ENCODE data around the gene HBZ. TPM values are rescaled to one million over a fixed set of nuclear protein-coding genes. Genes with fewer than 3 reads are reported as not detected.

Gene HBZ
- total RNA-seq, 1 experiment from 2014 or later: not detected

Other genes with a start within 250 kb of the HBZ start
- 10.1 and 20.8 TPM in 2 replicates for gene POLR3K, start 99.0 kb upstream of the HBZ start, total RNA-seq (2014; rRNA removed; shearing (Covaris generic))
- gene SNRNP25, start 98.8 kb upstream of the HBZ start, total RNA-seq (2014; rRNA removed; shearing (Covaris generic)): 30.2 and 37.0 TPM in 2 replicates
- gene RHBDF1, start 80.0 kb upstream of the HBZ start, total RNA-seq (2014; rRNA removed; shearing (Covaris generic)): 21.4 and 23.4 TPM in 2 replicates
- 102 and 173 TPM in 2 replicates for gene MPG, start 74.4 kb upstream of the HBZ start, total RNA-seq (2014; rRNA removed; shearing (Covaris generic))
- 7.5 and 11.2 TPM in 2 replicates for gene NPRL3, start 14.0 kb upstream of the HBZ start, total RNA-seq (2014; rRNA removed; shearing (Covaris generic))
- gene HBM, start 13.3 kb downstream of the HBZ start, total RNA-seq (2014; rRNA removed; shearing (Covaris generic)): not detected in 2 replicates
- not detected in 2 replicates for gene HBA2, start 20.2 kb downstream of the HBZ start, total RNA-seq (2014; rRNA removed; shearing (Covaris generic))
- gene HBA1, start 24.0 kb downstream of the HBZ start, total RNA-seq (2014; rRNA removed; shearing (Covaris generic)): not detected in 2 replicates
- not detected in 2 replicates for gene HBQ1, start 27.8 kb downstream of the HBZ start, total RNA-seq (2014; rRNA removed; shearing (Covaris generic))
- gene LUC7L, start 76.8 kb downstream of the HBZ start, total RNA-seq (2014; rRNA removed; shearing (Covaris generic)): 47.1 and 53.3 TPM in 2 replicates
- 99.5 and 102 TPM in 2 replicates for gene FAM234A, start 82.2 kb downstream of the HBZ start, total RNA-seq (2014; rRNA removed; shearing (Covaris generic))
- not detected in 2 replicates for gene RGS11, start 123.3 kb downstream of the HBZ start, total RNA-seq (2014; rRNA removed; shearing (Covaris generic))
- gene ARHGDIG, start 127.9 kb downstream of the HBZ start, total RNA-seq (2014; rRNA removed; shearing (Covaris generic)): not detected in 2 replicates
- not detected in 2 replicates for gene PDIA2, start 130.5 kb downstream of the HBZ start, total RNA-seq (2014; rRNA removed; shearing (Covaris generic))
- gene AXIN1, start 200.1 kb downstream of the HBZ start, total RNA-seq (2014; rRNA removed; shearing (Covaris generic)): 18.5 and 26.4 TPM in 2 replicates
- 150 and 154 TPM in 2 replicates for gene MRPL28, start 217.9 kb downstream of the HBZ start, total RNA-seq (2014; rRNA removed; shearing (Covaris generic))
- 34.9 and 39.7 TPM in 2 replicates for gene PGAP6, start 229.3 kb downstream of the HBZ start, total RNA-seq (2014; rRNA removed; shearing (Covaris generic))
- gene NME4, start 244.6 kb downstream of the HBZ start, total RNA-seq (2014; rRNA removed; shearing (Covaris generic)): 62.7 and 82.9 TPM in 2 replicates
- gene DECR2, start 249.2 kb downstream of the HBZ start, total RNA-seq (2014; rRNA removed; shearing (Covaris generic)): 0.69 and 5.8 TPM in 2 replicates

Data from SJSA1 (cell line).